Right forelimb (tissue), 1 donor: ENCODE data around the gene VENTX.

Source experiments
- DNase-seq: peaks from one replicate; pipeline ENCODE4 v3.0.0-alpha.2; 2018

VENTX gene

GRCh38 chr10:133202778-133203651, 34.6 kb upstream of the VENTX start:
- DNase-seq, result no peak

- no peak for DNase-seq
Observed at GRCh38 chr10:133203652-133204195, 33.9 kb upstream of the VENTX start.

DNA sequence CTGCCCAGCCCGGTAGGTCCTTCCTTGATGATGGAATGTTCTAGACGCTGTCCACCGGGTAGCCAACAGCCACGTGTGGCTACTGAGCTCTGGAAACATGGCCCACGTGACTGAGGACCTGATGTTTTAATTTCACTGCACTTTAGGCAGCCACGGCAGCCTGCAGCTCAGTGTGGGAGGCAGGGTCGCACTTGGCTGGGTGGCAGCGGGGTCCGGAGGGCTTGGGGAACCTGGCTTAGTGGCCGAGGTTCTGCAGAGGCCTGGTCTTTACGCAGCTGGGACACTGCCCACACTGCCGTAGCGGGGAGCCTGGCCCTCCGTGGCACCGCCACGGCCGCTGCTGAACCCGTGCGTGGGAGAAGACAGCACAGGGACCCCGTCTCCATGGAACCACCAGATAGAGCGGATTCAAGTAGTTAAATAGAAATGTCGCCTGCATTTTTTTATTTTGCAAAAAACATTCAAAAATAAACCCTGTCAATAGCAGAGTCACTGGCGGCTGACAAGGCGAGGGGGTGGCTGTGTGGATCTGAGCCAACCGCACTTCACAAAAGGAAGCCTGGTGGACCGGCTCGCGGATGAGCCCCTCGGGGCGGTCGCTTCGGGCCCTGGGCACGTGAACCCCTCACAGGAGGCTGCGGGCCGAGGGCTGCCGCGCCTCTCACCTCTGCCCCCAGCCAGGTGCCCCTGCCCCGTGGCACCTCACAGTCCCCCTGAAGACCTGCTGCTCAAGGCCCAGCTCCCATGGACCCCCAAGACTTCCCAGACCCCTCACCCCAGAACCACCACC, 33.2 kb upstream of the VENTX start:
- no peak for DNase-seq

GRCh38 chr10:133205146-133205545, 32.5 kb upstream of the VENTX start:
- no peak for DNase-seq

- no peak for DNase-seq
Observed at GRCh38 chr10:133206356-133207040, 31.2 kb upstream of the VENTX start.

GRCh38 chr10:133207041-133207600, 30.5 kb upstream of the VENTX start:
- no peak for DNase-seq

DNA sequence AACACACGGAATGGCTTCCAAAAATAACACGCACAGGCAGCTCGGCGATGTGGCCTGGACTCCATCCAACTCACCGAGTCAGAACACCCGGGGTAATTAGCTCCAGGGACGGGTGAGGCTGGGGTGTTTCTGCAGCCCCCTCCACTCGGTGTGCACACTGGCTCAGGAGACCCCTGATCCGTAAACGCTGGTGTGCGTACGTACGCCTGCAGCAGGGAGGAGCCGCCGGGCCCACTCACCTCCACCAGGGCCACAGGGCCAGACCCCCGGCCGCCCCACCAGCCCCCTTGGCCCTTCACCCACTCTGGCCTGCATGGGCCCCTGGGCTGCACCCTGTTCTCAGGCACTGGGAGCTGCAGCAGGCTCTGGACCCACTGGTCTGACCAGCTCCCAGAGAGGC, 30.0 kb upstream of the VENTX start:
- DNase-seq, result no peak

DNA sequence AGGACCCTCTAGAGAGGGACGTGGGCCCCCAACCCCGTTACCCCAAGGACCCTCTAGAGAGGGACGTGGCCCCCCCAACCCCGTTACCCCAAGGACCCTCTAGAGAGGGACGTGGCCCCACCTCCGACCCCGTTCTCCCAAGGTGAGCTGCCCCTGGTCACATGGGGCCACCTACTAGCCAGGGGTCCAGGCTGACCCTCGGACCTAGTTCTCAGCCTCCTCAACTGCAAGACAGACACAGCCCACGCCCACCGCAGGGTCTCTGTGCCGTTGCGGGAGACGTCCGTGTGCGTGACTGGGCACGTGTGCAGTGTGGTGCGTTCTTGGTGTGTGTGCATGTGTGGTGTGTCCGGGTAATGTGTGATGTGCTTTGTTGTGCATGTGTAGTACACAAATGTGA, 29.2 kb upstream of the VENTX start:
- no peak for DNase-seq

DNA sequence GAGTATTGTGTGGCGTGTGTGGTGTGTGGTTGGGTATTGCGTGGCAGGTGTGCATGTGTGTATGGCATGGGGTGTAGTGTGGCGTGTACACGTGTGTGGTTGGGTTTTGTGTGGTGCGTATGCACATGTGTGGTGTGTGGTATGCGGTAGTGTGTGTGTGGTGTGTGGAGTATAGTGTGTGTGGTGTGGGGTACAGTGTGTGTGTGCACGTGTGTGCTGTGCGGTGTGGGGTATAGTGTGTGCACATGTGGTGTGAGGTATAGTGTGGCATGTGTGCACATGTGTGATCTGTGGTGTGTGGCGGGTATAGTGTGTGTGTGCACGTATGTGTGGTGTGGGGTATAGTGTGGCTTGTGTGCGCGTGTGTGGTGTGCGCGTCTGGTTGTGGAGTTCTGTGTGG, 28.5 kb upstream of the VENTX start:
- no peak for DNase-seq

DNA sequence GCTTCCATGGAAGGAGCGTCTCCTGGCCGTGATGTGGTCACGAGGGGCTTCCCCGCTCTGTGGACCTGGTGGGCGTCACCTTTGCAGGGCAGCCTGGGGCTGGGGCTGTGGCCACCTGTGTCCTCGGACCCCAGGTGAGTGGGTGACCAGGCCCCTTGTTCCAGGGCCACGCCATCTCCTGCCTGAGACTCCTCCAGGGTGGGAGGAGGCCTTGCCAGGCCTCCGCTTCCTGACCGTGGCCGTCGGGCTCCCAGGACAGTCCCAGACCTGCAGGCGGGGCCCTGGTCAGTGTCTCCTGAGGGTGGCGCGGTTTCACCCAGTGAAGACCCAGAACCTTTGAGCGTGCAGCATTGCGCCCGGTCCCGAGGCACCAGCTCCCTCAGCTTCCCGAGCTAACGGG, 28.0 kb upstream of the VENTX start:
- no peak for DNase-seq

GRCh38 chr10:133210398-133211140, 27.1 kb upstream of the VENTX start:
- no peak for DNase-seq

- no peak for DNase-seq
Observed at GRCh38 chr10:133211141-133211830, 26.4 kb upstream of the VENTX start.

- DNase-seq, result no peak
Observed at GRCh38 chr10:133211959-133212852, 25.4 kb upstream of the VENTX start.

DNA sequence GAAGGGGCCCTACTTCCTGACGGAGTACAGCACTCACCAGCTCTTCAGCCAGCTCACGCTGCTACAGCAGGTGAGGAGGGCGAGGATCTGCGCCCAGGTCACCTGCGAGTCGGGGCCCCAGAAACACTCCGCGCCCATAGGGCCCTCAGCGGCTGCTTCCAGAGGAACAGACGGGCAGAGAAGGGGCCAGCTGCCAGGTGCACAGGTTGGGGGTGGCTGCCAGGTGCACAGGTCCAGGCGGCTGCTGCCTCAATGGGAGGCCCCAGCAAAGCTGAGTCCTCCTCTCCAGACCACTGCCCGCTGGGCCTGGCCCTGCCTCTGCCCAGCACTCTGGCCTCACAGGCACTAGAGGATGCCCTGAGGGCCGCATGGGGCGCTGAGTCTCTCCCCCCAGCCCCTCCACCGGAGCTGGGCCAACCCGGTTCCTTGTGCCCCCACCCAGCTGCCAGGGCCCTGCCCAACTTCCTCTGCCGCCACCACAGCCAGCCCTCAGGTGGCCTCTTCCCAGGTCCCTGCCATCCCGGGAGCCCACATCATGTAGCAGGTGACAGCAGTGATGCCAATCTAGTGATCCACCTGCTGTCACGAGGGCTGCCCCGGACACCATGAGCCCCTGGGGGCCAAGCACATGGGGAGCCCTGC, 24.7 kb upstream of the VENTX start:
- no peak for DNase-seq

DNA sequence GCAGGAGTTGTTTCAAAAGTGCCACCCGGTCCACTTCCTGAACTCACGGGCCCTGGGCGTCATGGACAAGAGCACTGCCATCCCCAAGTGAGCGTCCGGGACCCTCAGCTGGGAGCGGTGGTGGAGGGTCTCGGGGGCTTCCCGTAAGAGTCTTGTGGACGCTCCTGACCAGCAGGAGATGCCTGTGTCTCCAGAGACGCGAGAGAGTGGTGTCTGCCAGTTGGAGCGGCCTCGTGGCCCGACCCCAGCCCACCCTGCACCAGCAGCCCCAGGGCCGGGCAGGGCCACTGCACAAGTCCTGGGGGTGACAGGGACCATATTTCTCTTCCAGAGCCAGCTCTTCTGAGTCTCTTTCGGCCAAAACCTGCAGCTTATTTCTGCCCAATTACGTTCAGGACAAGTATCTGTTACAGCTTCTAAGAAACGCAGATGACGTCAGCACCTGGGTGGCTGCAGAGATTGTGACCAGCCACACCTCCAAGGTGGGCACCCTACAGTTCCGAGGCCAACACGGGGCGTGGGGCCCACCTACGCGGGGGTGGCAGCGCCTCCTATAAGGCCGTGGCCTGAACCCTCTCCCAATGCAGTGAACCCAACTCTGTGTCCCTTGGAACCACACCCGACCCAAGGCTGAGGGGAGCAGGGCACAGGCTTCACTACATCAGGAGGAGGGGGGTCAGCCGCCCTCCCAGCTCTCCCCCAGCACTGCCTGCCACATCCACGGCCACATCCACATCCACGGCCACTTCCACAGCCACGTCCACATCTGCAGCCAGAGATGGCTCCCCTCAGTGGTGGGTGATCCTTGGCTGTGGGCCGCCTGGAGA, 23.8 kb upstream of the VENTX start:
- no peak for DNase-seq

DNA sequence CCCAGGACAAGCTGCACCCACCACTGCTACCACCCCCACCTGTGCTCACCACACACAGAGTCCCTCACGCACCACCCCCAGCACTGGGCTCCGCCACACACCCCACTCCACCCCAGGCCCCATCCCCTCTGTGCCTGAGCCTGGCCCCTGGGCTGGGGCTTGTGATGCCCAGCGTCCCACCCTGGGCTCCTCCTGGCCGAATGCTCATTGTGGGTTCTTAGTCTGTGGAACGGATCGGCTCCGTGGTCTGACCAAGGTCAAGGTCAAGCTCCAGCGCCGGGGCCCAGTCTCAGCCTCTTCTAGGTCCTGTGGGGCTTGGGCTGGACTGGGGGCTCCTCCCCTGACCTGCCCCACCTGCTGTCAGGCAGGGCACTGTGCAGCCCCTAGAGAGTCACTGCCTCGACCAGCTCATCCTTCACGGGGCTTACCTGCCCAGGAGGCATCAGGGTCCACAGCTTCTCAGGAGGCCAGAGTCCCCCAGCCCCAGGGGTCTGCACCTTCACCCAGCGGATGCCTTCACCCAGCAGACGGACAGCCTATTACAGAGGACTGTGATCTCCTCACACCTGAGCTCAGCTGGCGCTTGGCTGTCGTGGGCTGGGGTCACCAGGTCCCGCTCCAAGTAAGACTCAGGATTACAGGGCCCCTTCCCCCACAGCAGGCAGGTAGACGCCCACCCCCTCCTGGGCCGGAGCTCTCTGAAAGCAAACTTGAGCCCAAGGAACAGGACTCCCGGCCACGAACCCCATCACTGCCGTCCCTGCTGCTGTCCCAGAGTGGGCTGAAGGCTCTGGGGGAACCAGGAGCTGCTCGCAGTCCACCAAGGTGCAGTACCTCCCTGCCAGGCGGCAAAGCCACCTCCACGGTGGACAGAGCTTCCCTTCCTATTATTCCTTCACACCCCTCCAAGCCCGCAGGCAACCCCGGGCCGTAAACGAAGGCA, 22.9 kb upstream of the VENTX start:
- DNase-seq, result no peak

DNA sequence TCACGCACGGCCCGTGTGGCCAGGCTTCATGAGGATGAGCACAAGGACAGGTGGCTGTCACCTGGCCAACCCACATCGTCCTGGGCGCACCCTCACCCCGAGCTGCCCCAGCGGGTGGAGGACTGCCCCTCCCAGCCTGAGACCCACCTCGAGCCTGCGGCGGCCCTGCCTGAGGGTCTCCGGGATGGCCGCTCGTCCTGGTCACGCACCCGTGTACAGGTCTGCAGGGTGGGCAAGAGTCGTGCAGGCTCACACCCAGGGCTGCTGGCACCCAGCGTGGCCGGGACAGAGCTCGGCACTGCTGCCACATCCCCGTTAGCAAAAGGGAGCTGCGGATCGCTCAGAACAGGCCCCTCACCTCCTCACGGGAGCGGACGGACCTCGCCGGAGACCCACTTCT, 22.1 kb upstream of the VENTX start:
- no peak for DNase-seq

DNA sequence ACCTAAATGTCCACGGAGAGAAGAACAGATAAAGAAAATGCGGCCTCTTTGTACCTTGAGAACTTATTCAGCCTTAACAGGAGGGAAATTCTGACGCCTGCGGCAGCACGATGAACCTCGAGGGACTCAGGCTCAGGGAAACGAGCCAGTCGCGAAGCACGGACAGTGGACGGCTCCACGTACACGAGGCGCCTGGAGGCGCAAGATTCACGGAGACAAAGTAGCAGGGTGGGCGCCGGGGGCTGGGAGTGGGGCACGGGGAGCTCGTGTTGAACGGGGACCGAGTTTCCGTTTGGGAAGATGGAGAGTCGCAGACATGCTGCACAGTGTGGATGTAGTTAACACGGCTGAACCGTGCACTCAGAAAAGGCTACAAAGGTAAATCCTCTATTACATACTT, 20.9 kb upstream of the VENTX start:
- DNase-seq, result no peak
